ENCODE measurements around the gene CFL1. TPM values are rescaled to one million over a fixed set of nuclear protein-coding genes. Genes with fewer than 3 reads are reported as not detected.

The CFL1 gene
- total RNA-seq, 1 experiment from 2014 or later = 955 TPM

GRCh38 chr11:65829459-65829858 lies 28.5 kb downstream of the CFL1 start:
- no peak for TF ChIP-seq CTCF (IDR thresholded peaks at IDR 0.05; ENCODE audit: unreplicated experiment)
- Mint-ChIP-seq H3K27me3 (ENCODE audit: unreplicated experiment) (no peaks in the 10 kb centered on the region), H3K9me3 (ENCODE audit: low read depth, unreplicated experiment) (no peaks in the 10 kb centered on the region), H3K27ac (ENCODE audit: unreplicated experiment) (no peak overlapping the region), H3K4me3 (ENCODE audit: low read depth, unreplicated experiment) (no peak overlapping the region), H3K36me3 (ENCODE audit: insufficient read depth, unreplicated experiment) (no peaks in the 10 kb centered on the region), H3K4me1 (ENCODE audit: low read depth, unreplicated experiment) (no peaks in the 10 kb centered on the region)
- CTCF ChIA-PET = interaction anchor here (0.7 to 0.8 kb wide), 2 partner anchors 47 to 49 kb away, joined by 3 read pairs; no protein-coding TSS in a partner anchor
- no TSS peak for BruUV-seq (replicated peaks)
- intact Hi-C loops (cut with micrococcal nuclease; ENCODE audit: unreplicated experiment) = no loop called here
- no peak for DNase-seq

GRCh38 chr11:65826984-65827735 lies 30.8 kb downstream of the CFL1 start:
- H3K4me3 Mint-ChIP-seq (ENCODE audit: low read depth, unreplicated experiment) = no peak overlapping the region
- CTCF ChIA-PET = interaction anchor here (0.5 to 0.6 kb wide), 2 partner anchors 11 to 28 kb away, joined by 3 to 10 read pairs; no protein-coding TSS in a partner anchor
- no peak for TF ChIP-seq CTCF (IDR thresholded peaks at IDR 0.05; ENCODE audit: unreplicated experiment)
- intact Hi-C loops (cut with micrococcal nuclease; ENCODE audit: unreplicated experiment) = no loop called here
- H3K9me3 Mint-ChIP-seq (ENCODE audit: low read depth, unreplicated experiment) = no peaks in the 10 kb centered on the region
- no TSS peak for BruUV-seq (replicated peaks)
- no peaks in the 10 kb centered on the region for H3K4me1 Mint-ChIP-seq (ENCODE audit: low read depth, unreplicated experiment)
- no peaks in the 10 kb centered on the region for H3K36me3 Mint-ChIP-seq (ENCODE audit: insufficient read depth, unreplicated experiment)
- H3K27me3 Mint-ChIP-seq (ENCODE audit: unreplicated experiment) = no peaks in the 10 kb centered on the region
- DNase-seq = no peak
- H3K27ac Mint-ChIP-seq (ENCODE audit: unreplicated experiment) = no peak overlapping the region

GRCh38 chr11:65822776-65823528 lies 35.0 kb downstream of the CFL1 start:
- no peak overlapping the region for H3K4me3 Mint-ChIP-seq (ENCODE audit: low read depth, unreplicated experiment)
- peaks cover 5% of the 10 kb centered on the region for H3K36me3 Mint-ChIP-seq (ENCODE audit: insufficient read depth, unreplicated experiment)
- CTCF ChIA-PET = no interaction called here
- no peaks in the 10 kb centered on the region for H3K9me3 Mint-ChIP-seq (ENCODE audit: low read depth, unreplicated experiment)
- no peak for TF ChIP-seq CTCF (IDR thresholded peaks at IDR 0.05; ENCODE audit: unreplicated experiment)
- no peak for DNase-seq
- intact Hi-C loops (cut with micrococcal nuclease; ENCODE audit: unreplicated experiment) = no loop called here
- no peaks in the 10 kb centered on the region for H3K4me1 Mint-ChIP-seq (ENCODE audit: low read depth, unreplicated experiment)
- BruUV-seq (replicated peaks) = no TSS peak
- H3K27me3 Mint-ChIP-seq (ENCODE audit: unreplicated experiment) = no peaks in the 10 kb centered on the region
- no peak overlapping the region for H3K27ac Mint-ChIP-seq (ENCODE audit: unreplicated experiment)

- DNase-seq = no peak
- H3K27me3 Mint-ChIP-seq (ENCODE audit: unreplicated experiment) = no peaks in the 10 kb centered on the region
- H3K9me3 Mint-ChIP-seq (ENCODE audit: low read depth, unreplicated experiment) = no peaks in the 10 kb centered on the region
- peaks cover 13% of the 10 kb centered on the region for H3K36me3 Mint-ChIP-seq (ENCODE audit: insufficient read depth, unreplicated experiment)
- no peak for TF ChIP-seq CTCF (IDR thresholded peaks at IDR 0.05; ENCODE audit: unreplicated experiment)
- CTCF ChIA-PET = interaction anchor here (0.6 kb wide), 1 partner anchor 19 kb away, joined by 3 read pairs; no protein-coding TSS in a partner anchor
- H3K27ac Mint-ChIP-seq (ENCODE audit: unreplicated experiment) = no peak overlapping the region
- intact Hi-C loops (cut with micrococcal nuclease; ENCODE audit: unreplicated experiment) = no loop called here
- H3K4me3 Mint-ChIP-seq (ENCODE audit: low read depth, unreplicated experiment) = no peak overlapping the region
- BruUV-seq (replicated peaks) = no TSS peak
- H3K4me1 Mint-ChIP-seq (ENCODE audit: low read depth, unreplicated experiment) = no peaks in the 10 kb centered on the region
Measured at GRCh38 chr11:65821107-65821506, 36.9 kb downstream of the CFL1 start.
